HCT116 (cell line): Measurements from ENCODE around the gene FOXN3. TPM values are rescaled to one million over a fixed set of nuclear protein-coding genes. Genes with fewer than 3 reads are reported as not detected.

Experiments used
- ATAC-seq: fragments of 200-7000 bp; cut with Tn5 transposase; 2 replicates; pipeline ENCODE4 v1.9.1; 2020; ENCODE audit warnings: mild to moderate bottlenecking, moderate library complexity
- BruUV-seq: library from RNA; stranded (reverse); fragments of 400-500 nt; replicated peaks from 2 replicates; lab custom pipeline; 2021; lab: Mats Ljungman, UMichigan
- CTCF ChIA-PET: fragments of 300-600 bp; sonication (Branson Sonifier 250); formaldehyde crosslinking; loops from one replicate; lab custom pipeline; 2021; ENCODE audit warnings: antibody characterized with exemption; lab: Charles Lee
- POLR2A ChIA-PET: fragments of 300-600, 350-600 bp; sonication (Branson Sonifier 250); formaldehyde crosslinking; loops from one replicate; lab custom pipeline; 2021; ENCODE audit warnings: antibody characterized with exemption; lab: Charles Lee
- RAD21 ChIA-PET, 2 experiments: fragments of 300-600 bp; sonication (Branson Sonifier 250); formaldehyde crosslinking; loops; one replicate each; lab custom pipeline; 2023; ENCODE audit warnings: low total read pairs in 2 of 2; ENCODE audit not compliant: uncharacterized antibody in 2 of 2, unreplicated experiment in 2 of 2, low non-redundant PET in 1 of 2; lab: Charles Lee
- DNase-seq: peaks from one replicate; pipeline ENCODE4 v3.0.0-alpha.2; 2010; ENCODE audit warnings: low read depth, low spot score
- H2AFZ ChIP-seq: fragments of 200-600 bp; shearing (Covaris generic), sonication (generic); 2 replicates; pipeline ENCODE4 v1.6.1; 2017; ENCODE audit warnings: low read depth, mixed run types, mixed read lengths, antibody characterized with exemption, low read length; ENCODE audit not compliant: poor library complexity, severe bottlenecking
- H3K27ac ChIP-seq: 2 replicates; pipeline ENCODE4 v1.5.1; 2012; ENCODE audit warnings: low read depth, low read length
- H3K27me3 ChIP-seq: fragments of 200-600 bp; sonication (generic); 2 replicates; pipeline ENCODE4 v1.6.1; 2016; ENCODE audit warnings: mixed run types, low read length, mixed read lengths; ENCODE audit not compliant: insufficient read depth
- H3K36me3 ChIP-seq, 2 experiments: fragments of 200-500 bp in 1 of 2; fragments of 200-600 bp in 1 of 2; sonication (Bioruptor generic) in 1 of 2; sonication (generic) in 1 of 2; 2 replicates each; pipeline versions ENCODE4 v1.5.1 to v1.6.1; 2014 to 2016; ENCODE audit warnings: low read length in 2 of 2, inconsistent platforms in 1 of 2, mixed read lengths in 1 of 2, mixed run types in 1 of 2; ENCODE audit not compliant: insufficient read depth in 2 of 2, control insufficient read depth in 1 of 2
- H3K4me1 ChIP-seq, 2 experiments: fragments of 200-600 bp in 1 of 2; sonication (generic) in 1 of 2; 2 replicates each; pipeline versions ENCODE4 v1.5.1 to v1.6.1; 2012 to 2017; ENCODE audit warnings: low read length in 2 of 2, inconsistent platforms in 1 of 2, mild to moderate bottlenecking in 1 of 2, mixed read lengths in 1 of 2, mixed run types in 1 of 2, moderate library complexity in 1 of 2; ENCODE audit not compliant: insufficient read depth in 2 of 2, control insufficient read depth in 1 of 2
- H3K4me2 ChIP-seq: fragments of 200-600 bp; sonication (generic); 2 replicates; pipeline ENCODE4 v1.6.1; 2017; ENCODE audit warnings: mixed run types, low read length, mixed read lengths
- H3K4me3 ChIP-seq, 2 experiments: fragments of 200-600 bp in 1 of 2; sonication (generic) in 1 of 2; replicated peaks in 1 of 2; 2 replicates each; pipeline ENCODE4 v1.5.1; 2011 to 2016; ENCODE audit warnings: low read length in 2 of 2, control low read depth in 1 of 2, low read depth in 1 of 2, mild to moderate bottlenecking in 1 of 2, mixed read lengths in 1 of 2, mixed run types in 1 of 2
- H3K79me2 ChIP-seq: fragments of 200-600 bp; sonication (generic); 2 replicates; pipeline ENCODE4 v1.6.1; 2017; ENCODE audit warnings: mild to moderate bottlenecking, mixed run types, low read length, moderate library complexity, mixed read lengths; ENCODE audit not compliant: insufficient read depth
- H3K9ac ChIP-seq: fragments of 200-600 bp; sonication (generic); 2 replicates; pipeline ENCODE4 v1.6.1; 2016; ENCODE audit warnings: low read length, mixed read lengths
- H3K9me2 ChIP-seq: fragments of 200-600 bp; sonication (generic), shearing (Covaris generic); 2 replicates; pipeline ENCODE4 v1.6.1; 2017; ENCODE audit warnings: mixed run types, mild to moderate bottlenecking, moderate library complexity; ENCODE audit not compliant: insufficient read depth
- H3K9me3 ChIP-seq, 2 experiments: fragments of 200-500 bp in 1 of 2; fragments of 200-600 bp in 1 of 2; sonication (Bioruptor generic) in 1 of 2; sonication (generic) in 1 of 2; 2 replicates each; pipeline ENCODE4 v1.6.1; 2014 to 2017; ENCODE audit warnings: low read length in 2 of 2, mixed read lengths in 2 of 2, inconsistent platforms in 1 of 2, low read depth in 1 of 2, mild to moderate bottlenecking in 1 of 2, mixed run types in 1 of 2, moderate library complexity in 1 of 2; ENCODE audit not compliant: control insufficient read depth in 1 of 2, insufficient read depth in 1 of 2
- H4K20me1 ChIP-seq: fragments of 200-600 bp; sonication (generic), shearing (Covaris generic); 2 replicates; pipeline ENCODE4 v1.6.1; 2017; ENCODE audit warnings: mixed run types, mild to moderate bottlenecking, moderate library complexity; ENCODE audit not compliant: insufficient read depth
- CEBPB ChIP-seq: IDR thresholded peaks from 2 replicates; pipeline ENCODE4 v1.6.1; 2012; ENCODE audit warnings: low read depth
- EZH2 ChIP-seq: fragments of 200-600 bp; sonication (generic); IDR thresholded peaks from 2 replicates; pipeline ENCODE4 v1.6.1; 2017; ENCODE audit warnings: antibody characterized with exemption, mixed run types
- POLR2A ChIP-seq: IDR thresholded peaks from 2 replicates; pipeline ENCODE4 v1.7.0; 2011; ENCODE audit warnings: borderline replicate concordance; ENCODE audit not compliant: insufficient read depth, insufficient read length; ENCODE audit errors: extremely low read depth
- RAD21 ChIP-seq: IDR thresholded peaks from 2 replicates; pipeline ENCODE4 v1.6.1; 2012; ENCODE audit warnings: low read depth, mild to moderate bottlenecking
- SIN3A ChIP-seq: IDR thresholded peaks from 2 replicates; pipeline ENCODE4 v1.6.1; 2012; ENCODE audit warnings: low read depth
- ZBTB33 ChIP-seq: IDR thresholded peaks from 2 replicates; pipeline ENCODE4 v1.6.1; 2011; ENCODE audit warnings: mild to moderate bottlenecking, low read length, moderate library complexity; ENCODE audit not compliant: insufficient replicate concordance; ENCODE audit errors: extremely low read depth
- intact Hi-C: fragments of 100-400 bp; cut with micrococcal nuclease; formaldehyde crosslinking; loops from 2 replicates; pipeline ENCODE4 v1.10.0; 2022
- total RNA-seq: library from RNA; stranded (reverse); gene quantifications from one replicate; pipeline ENCODE4 v1.2.1, GENCODE V29; 2021; ENCODE audit not compliant: unreplicated experiment

FOXN3 gene
- total RNA-seq, 1 experiment from 2014 or later = 20.0 TPM

DNA sequence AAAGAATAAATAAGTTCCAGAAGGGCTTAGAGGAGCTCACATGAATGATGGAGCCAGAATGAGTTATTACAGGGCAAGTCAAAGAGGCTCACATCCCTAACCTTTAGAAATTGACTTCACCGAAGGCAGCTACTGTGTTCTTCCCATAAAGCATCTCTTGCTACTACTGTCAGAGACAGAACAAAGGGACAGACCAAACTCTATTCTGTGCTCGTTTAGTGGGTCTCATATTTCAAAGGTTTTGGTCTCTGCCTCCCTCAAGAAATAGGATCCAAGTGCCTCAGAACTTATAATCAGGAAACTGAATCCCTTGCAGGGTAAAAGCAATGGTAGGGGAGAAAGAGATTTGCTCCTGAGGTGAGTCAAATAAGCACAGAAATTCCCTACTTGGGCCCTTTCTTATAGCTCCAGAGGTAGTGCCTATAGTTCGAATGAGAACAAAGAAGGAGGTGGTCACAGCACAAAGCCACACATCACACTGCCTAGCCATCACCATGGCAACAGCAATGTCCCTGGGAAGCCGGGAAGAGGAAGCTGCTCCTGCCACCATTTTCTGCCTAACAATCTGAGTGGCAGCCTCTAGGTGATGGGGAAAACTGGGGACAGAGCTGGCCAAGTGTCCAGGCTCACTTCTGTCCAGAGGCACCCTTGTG, 294.9 kb downstream of the FOXN3 start:
- no peaks in the 10 kb centered on the region for H3K36me3 ChIP-seq
- ChIA-PET CTCF (interaction anchor here (1.2 kb wide), 1 partner anchor 81 kb away, joined by 3 read pairs; no protein-coding TSS in a partner anchor), RAD21 (no interaction called here), POLR2A (no interaction called here)
- no peaks in the 10 kb centered on the region for H3K4me1 ChIP-seq
- H3K27ac ChIP-seq = no peak overlapping the region
- no TSS peak for BruUV-seq
- H3K4me3 ChIP-seq = no peak overlapping the region
- no peak overlapping the region for H3K4me2 ChIP-seq
- intact Hi-C loops = no loop called here
- no peak overlapping the region for H3K9ac ChIP-seq
- H3K9me2 ChIP-seq = no peaks in the 10 kb centered on the region
- ATAC-seq (no peak), DNase-seq (no peak)
- no peaks in the 10 kb centered on the region for H4K20me1 ChIP-seq
- no peaks in the 10 kb centered on the region; a peak in 1 of 4 replicates for H3K9me3 ChIP-seq
- H2AFZ ChIP-seq = no peak overlapping the region
- H3K27me3 ChIP-seq = no peaks in the 10 kb centered on the region; the same call in 1 of the 2 replicates
- no peaks in the 10 kb centered on the region for H3K79me2 ChIP-seq
- TF ChIP-seq EZH2 = no peak
- TF ChIP-seq SIN3A = no peak
- no peak for TF ChIP-seq RAD21
- no peak for TF ChIP-seq CEBPB

- no peak for ATAC-seq
- intact Hi-C loops = no loop called here
- H3K4me3 ChIP-seq = no peak overlapping the region
- no peaks in the 10 kb centered on the region for H3K27me3 ChIP-seq
- H4K20me1 ChIP-seq = no peaks in the 10 kb centered on the region
- H3K9ac ChIP-seq = no peak overlapping the region
- H3K79me2 ChIP-seq = no peaks in the 10 kb centered on the region
- no peaks in the 10 kb centered on the region; a peak in 1 of 4 replicates for H3K9me3 ChIP-seq
- no peaks in the 10 kb centered on the region for H3K36me3 ChIP-seq
- H2AFZ ChIP-seq = no peak overlapping the region
- DNase-seq = no peak
- H3K4me2 ChIP-seq = no peak overlapping the region
- no peak overlapping the region for H3K27ac ChIP-seq
- ChIA-PET CTCF (no interaction called here), RAD21 (no interaction called here), POLR2A (no interaction called here)
- no peaks in the 10 kb centered on the region for H3K9me2 ChIP-seq
- H3K4me1 ChIP-seq = no peaks in the 10 kb centered on the region
- TF ChIP-seq ZBTB33 (no peak), POLR2A (no peak), CEBPB (no peak)
- no TSS peak for BruUV-seq
Measured at GRCh38 chr14:89117012-89117411, 300.0 kb downstream of the FOXN3 start.
